Activated T-helper 2 cell treated with anti-CD3 and anti-CD28 coated beads, Interferon-gamma antibody, Interleukin-2, Interleukin-4, amounts not matched to agents 10 μg/mL and 5 μg/mL and 100 μg/mL, durations not matched to agents 14 hours and 24 hours and 36 hours (primary cell): ENCODE results near the gene PDE2A. TPM values are rescaled to one million over a fixed set of nuclear protein-coding genes. Genes with fewer than 3 reads are reported as not detected.

ENCODE experiments used
- DNase-seq: peaks from one replicate; pipeline ENCODE4 v3.0.0; 2021; ENCODE audit warnings: low spot score
- H3K27ac Mint-ChIP-seq: one replicate; pipeline ENCODE4 v1.8.0; 2021; ENCODE audit warnings: mixed read lengths
- H3K27me3 Mint-ChIP-seq: one replicate; pipeline ENCODE4 v1.8.0; 2021; ENCODE audit warnings: low read depth, mixed read lengths
- H3K36me3 Mint-ChIP-seq: one replicate; pipeline ENCODE4 v1.8.0; 2021; ENCODE audit warnings: low read depth, mixed read lengths
- H3K4me1 Mint-ChIP-seq: one replicate; pipeline ENCODE4 v1.8.0; 2021; ENCODE audit warnings: low read depth, mixed read lengths
- H3K4me3 Mint-ChIP-seq: one replicate; pipeline ENCODE4 v1.8.0; 2021; ENCODE audit warnings: low read depth, mild to moderate bottlenecking, moderate library complexity, mixed read lengths
- H3K9me3 Mint-ChIP-seq: one replicate; pipeline ENCODE4 v1.8.0; 2021; ENCODE audit warnings: mixed read lengths
- intact Hi-C: fragments of 100-400 bp; cut with micrococcal nuclease; formaldehyde crosslinking; loops from one replicate; pipeline ENCODE4 v1.15.1; 2023
- total RNA-seq: library from RNA; stranded (reverse); gene quantifications from 2 replicates; pipeline ENCODE4 v1.2.3, GENCODE V29; 2022

The PDE2A gene
- total RNA-seq, 1 donor from 2014 or later = 0.62 TPM

- Mint-ChIP-seq H3K27ac (no peak overlapping the region), H3K4me1 (no peaks in the 10 kb centered on the region), H3K27me3 (peaks cover 10% of the 10 kb centered on the region), H3K9me3 (no peaks in the 10 kb centered on the region), H3K36me3 (no peaks in the 10 kb centered on the region), H3K4me3 (no peak overlapping the region)
- no peak for DNase-seq
- intact Hi-C loops = no loop called here
These were observed 15.1 kb downstream of the PDE2A start for GRCh38 chr11:72658989-72659640.

- H3K27ac Mint-ChIP-seq = no peak overlapping the region
- H3K9me3 Mint-ChIP-seq = no peaks in the 10 kb centered on the region
- H3K4me3 Mint-ChIP-seq = no peak overlapping the region
- peaks cover 7% of the 10 kb centered on the region for H3K27me3 Mint-ChIP-seq
- no peaks in the 10 kb centered on the region for H3K36me3 Mint-ChIP-seq
- no peaks in the 10 kb centered on the region for H3K4me1 Mint-ChIP-seq
- intact Hi-C loops = no loop called here
- no peak for DNase-seq
These were observed 16.7 kb downstream of the PDE2A start for GRCh38 chr11:72657411-72658100.

GRCh38 chr11:72655896-72656464 lies 18.2 kb downstream of the PDE2A start:
- Mint-ChIP-seq H3K27me3 (peaks cover 7% of the 10 kb centered on the region), H3K9me3 (no peaks in the 10 kb centered on the region), H3K4me1 (no peaks in the 10 kb centered on the region), H3K27ac (no peak overlapping the region), H3K4me3 (no peak overlapping the region), H3K36me3 (no peaks in the 10 kb centered on the region)
- intact Hi-C loops = no loop called here
- no peak for DNase-seq

- H3K27me3 Mint-ChIP-seq = peaks cover 5% of the 10 kb centered on the region
- no peaks in the 10 kb centered on the region for H3K4me1 Mint-ChIP-seq
- intact Hi-C loops = no loop called here
- H3K4me3 Mint-ChIP-seq = no peak overlapping the region
- no peak for DNase-seq
- no peak overlapping the region for H3K27ac Mint-ChIP-seq
- no peaks in the 10 kb centered on the region for H3K36me3 Mint-ChIP-seq
- no peaks in the 10 kb centered on the region for H3K9me3 Mint-ChIP-seq
These were observed 19.2 kb downstream of the PDE2A start for GRCh38 chr11:72655014-72655413.

- intact Hi-C loops = no loop called here
- peaks cover 1% of the 10 kb centered on the region for H3K27me3 Mint-ChIP-seq
- no peaks in the 10 kb centered on the region for H3K36me3 Mint-ChIP-seq
- H3K9me3 Mint-ChIP-seq = no peaks in the 10 kb centered on the region
- H3K4me1 Mint-ChIP-seq = no peaks in the 10 kb centered on the region
- no peak for DNase-seq
- H3K27ac Mint-ChIP-seq = no peak overlapping the region
- no peak overlapping the region for H3K4me3 Mint-ChIP-seq
These were observed 20.6 kb downstream of the PDE2A start for GRCh38 chr11:72653649-72654048.

GRCh38 chr11:72652873-72653630 lies 21.2 kb downstream of the PDE2A start:
- no peak overlapping the region for H3K4me3 Mint-ChIP-seq
- no peaks in the 10 kb centered on the region for H3K36me3 Mint-ChIP-seq
- H3K27ac Mint-ChIP-seq = no peak overlapping the region
- intact Hi-C loops = no loop called here
- H3K4me1 Mint-ChIP-seq = no peaks in the 10 kb centered on the region
- H3K9me3 Mint-ChIP-seq = no peaks in the 10 kb centered on the region
- H3K27me3 Mint-ChIP-seq = peaks cover 1% of the 10 kb centered on the region
- no peak for DNase-seq

- no peak overlapping the region for H3K27ac Mint-ChIP-seq
- H3K4me3 Mint-ChIP-seq = no peak overlapping the region
- intact Hi-C loops = no loop called here
- H3K36me3 Mint-ChIP-seq = no peaks in the 10 kb centered on the region
- H3K9me3 Mint-ChIP-seq = no peaks in the 10 kb centered on the region
- no peak for DNase-seq
- no peaks in the 10 kb centered on the region for H3K4me1 Mint-ChIP-seq
- H3K27me3 Mint-ChIP-seq = peaks cover 1% of the 10 kb centered on the region
These were observed 22.1 kb downstream of the PDE2A start for GRCh38 chr11:72652133-72652532.

GRCh38 chr11:72649215-72649976 lies 24.8 kb downstream of the PDE2A start:
- H3K4me3 Mint-ChIP-seq = no peak overlapping the region
- no peak for DNase-seq
- no peaks in the 10 kb centered on the region for H3K36me3 Mint-ChIP-seq
- H3K27me3 Mint-ChIP-seq = peaks cover 1% of the 10 kb centered on the region
- H3K9me3 Mint-ChIP-seq = no peaks in the 10 kb centered on the region
- no peaks in the 10 kb centered on the region for H3K4me1 Mint-ChIP-seq
- intact Hi-C loops = no loop called here
- H3K27ac Mint-ChIP-seq = no peak overlapping the region

- Mint-ChIP-seq H3K27ac (no peak overlapping the region), H3K9me3 (no peaks in the 10 kb centered on the region), H3K4me3 (no peak overlapping the region), H3K36me3 (no peaks in the 10 kb centered on the region), H3K27me3 (peaks cover 6% of the 10 kb centered on the region), H3K4me1 (no peaks in the 10 kb centered on the region)
- intact Hi-C loops = no loop called here
- DNase-seq = no peak
These were observed 25.7 kb downstream of the PDE2A start for GRCh38 chr11:72648384-72649136.

GRCh38 chr11:72647882-72648281 lies 26.3 kb downstream of the PDE2A start:
- Mint-ChIP-seq H3K36me3 (no peaks in the 10 kb centered on the region), H3K4me3 (no peak overlapping the region), H3K4me1 (no peaks in the 10 kb centered on the region), H3K9me3 (no peaks in the 10 kb centered on the region), H3K27me3 (peaks cover 6% of the 10 kb centered on the region), H3K27ac (no peak overlapping the region)
- DNase-seq = no peak
- intact Hi-C loops = no loop called here

- intact Hi-C loops = no loop called here
- no peak for DNase-seq
- Mint-ChIP-seq H3K4me3 (no peak overlapping the region), H3K27me3 (peaks cover 6% of the 10 kb centered on the region), H3K9me3 (no peaks in the 10 kb centered on the region), H3K36me3 (no peaks in the 10 kb centered on the region), H3K27ac (no peak overlapping the region), H3K4me1 (no peaks in the 10 kb centered on the region)
These were observed 27.8 kb downstream of the PDE2A start for GRCh38 chr11:72646472-72646871.

GRCh38 chr11:72646024-72646423 lies 28.2 kb downstream of the PDE2A start:
- intact Hi-C loops = no loop called here
- Mint-ChIP-seq H3K9me3 (no peaks in the 10 kb centered on the region), H3K4me3 (no peak overlapping the region), H3K27me3 (peaks cover 6% of the 10 kb centered on the region), H3K4me1 (no peaks in the 10 kb centered on the region), H3K27ac (no peak overlapping the region), H3K36me3 (no peaks in the 10 kb centered on the region)
- DNase-seq = no peak
